Endometrial microvascular endothelial cells (primary cell): Measurements from ENCODE around the gene CDHR2. TPM values are rescaled to one million over a fixed set of nuclear protein-coding genes. Genes with fewer than 3 reads are reported as not detected.

Source experiments
- in situ Hi-C: cut with HindIII; loops from 2 replicates; pipeline ENCODE4 v1.10.0; 2017; ENCODE audit warnings: low sequenced_read_pairs, low pct_unique_long_range_greater_than_20kb; ENCODE audit errors: inconsistent ontology term
- total RNA-seq: library from RNA; depleted of rRNA; stranded (reverse); fragments of >200 nt; gene quantifications from one replicate; pipeline ENCODE4 v1.2.3, GENCODE V29; 2015; ENCODE audit errors: inconsistent ontology term

CDHR2 gene
- total RNA-seq, 1 donor from 2014 or later, result not detected

GRCh38 chr5:176553260-176554085, 4.3 kb downstream of the CDHR2 start:
- in situ Hi-C loops, result no loop called here

- in situ Hi-C loops, result no loop called here
These were observed 8.7 kb downstream of the CDHR2 start for GRCh38 chr5:176557846-176558245.

DNA sequence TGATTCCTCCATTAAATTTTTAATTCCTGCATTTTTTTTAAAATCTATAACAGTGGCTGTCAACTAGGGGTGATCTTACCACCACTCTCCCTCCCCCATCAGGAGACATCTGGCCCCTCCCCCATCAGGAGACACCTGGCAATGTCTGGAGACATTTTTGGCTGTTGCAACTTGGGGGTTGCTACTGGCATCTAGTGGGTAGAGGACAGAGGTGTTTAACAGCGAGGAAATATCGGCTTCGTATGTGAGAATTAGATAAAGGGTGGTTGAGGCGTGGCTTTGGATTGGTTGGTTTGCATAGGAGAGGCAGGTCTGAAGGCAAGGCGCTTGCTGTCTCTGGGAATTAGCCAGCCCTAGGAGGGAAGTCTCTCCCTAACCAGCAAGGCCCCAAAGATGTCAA, 10.5 kb downstream of the CDHR2 start:
- in situ Hi-C loops, result no loop called here

- in situ Hi-C loops, result no loop called here
These were observed 11.2 kb downstream of the CDHR2 start for GRCh38 chr5:176560364-176560763.

GRCh38 chr5:176561259-176561658, 12.1 kb downstream of the CDHR2 start:
- in situ Hi-C loops, result no loop called here

GRCh38 chr5:176562189-176562588, 13.0 kb downstream of the CDHR2 start:
- in situ Hi-C loops, result no loop called here

GRCh38 chr5:176564002-176564401, 14.9 kb downstream of the CDHR2 start:
- in situ Hi-C loops, result no loop called here

DNA sequence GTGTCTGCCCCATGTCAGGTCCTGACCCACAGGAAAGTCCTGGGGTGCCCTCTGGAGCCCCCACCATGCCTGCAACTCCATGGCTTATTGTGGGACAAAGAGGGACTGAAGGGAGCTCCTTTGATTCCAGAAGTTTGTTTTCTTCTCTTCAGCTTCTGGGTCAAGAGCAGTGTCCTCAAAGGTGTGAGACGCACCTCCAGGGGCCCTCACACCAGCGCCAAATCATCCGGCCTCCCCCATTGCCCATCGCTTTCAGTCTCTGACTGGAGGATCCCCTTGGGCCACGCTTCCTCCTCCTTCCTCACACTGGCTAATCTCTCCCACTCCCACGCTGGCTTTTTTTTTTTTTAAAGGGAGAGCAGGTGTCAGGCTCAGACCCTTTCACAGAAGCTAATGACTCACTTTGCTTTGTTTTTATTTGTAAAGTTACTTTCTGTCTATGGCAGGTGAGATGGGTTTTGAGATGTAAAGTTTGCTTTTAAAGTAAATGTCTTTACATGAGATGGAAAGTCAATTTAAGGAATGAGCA, 16.7 kb downstream of the CDHR2 start:
- in situ Hi-C loops, result no loop called here

- in situ Hi-C loops, result no loop called here
These were observed 19.5 kb downstream of the CDHR2 start for GRCh38 chr5:176568657-176569056.

- in situ Hi-C loops, result no loop called here
These were observed 20.9 kb downstream of the CDHR2 start for GRCh38 chr5:176570044-176570443.

DNA sequence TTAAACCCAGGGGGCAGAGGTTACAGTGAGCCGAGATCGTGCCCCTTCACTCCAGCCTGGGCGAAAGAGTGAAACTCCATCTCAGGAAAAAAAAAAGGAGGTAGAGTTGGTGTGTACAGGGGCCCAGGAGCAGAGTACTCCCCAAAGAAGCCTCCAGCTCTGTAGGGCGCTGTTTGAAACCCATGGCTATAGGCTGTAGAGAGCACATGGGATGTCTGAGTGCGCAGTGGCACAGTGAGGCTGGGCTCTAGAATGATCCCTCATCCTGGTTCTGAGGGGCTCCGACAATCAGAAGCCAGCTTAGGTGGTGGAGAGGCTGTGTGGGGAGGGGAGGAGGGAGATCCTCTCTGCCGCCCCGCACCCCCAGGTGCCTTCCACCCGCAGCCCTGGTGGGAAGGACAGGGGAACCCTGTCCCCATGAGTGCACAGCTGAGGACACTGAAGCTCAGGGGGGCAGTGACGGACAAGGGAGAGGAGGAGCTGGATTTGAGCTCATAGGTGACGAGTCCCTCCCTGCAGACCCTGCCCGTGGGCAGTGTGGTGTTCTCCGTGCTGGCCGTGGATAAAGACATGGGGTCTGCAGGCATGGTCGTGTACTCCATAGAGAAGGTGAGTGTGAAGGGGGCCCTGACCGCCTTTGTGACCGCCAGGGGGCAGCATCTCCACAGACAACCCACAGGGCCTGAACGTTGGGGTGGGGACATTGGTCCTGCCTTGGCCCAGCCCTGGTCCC, 24.6 kb downstream of the CDHR2 start:
- in situ Hi-C loops, result no loop called here

DNA sequence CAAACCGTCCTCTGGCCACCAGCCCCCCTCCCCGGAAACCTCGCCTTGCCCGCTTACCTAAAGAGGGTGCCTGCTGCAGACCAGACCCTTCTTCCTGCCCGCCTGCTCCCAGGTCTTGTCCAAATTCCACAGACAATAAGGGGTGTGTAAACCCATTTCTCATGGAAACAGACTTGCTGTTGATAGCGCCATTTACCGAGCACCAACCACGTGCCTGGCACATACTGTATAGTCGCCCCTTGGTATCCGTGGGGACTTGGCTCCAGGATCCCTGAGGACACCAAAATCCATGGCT, 25.1 kb downstream of the CDHR2 start:
- in situ Hi-C loops, result no loop called here

DNA sequence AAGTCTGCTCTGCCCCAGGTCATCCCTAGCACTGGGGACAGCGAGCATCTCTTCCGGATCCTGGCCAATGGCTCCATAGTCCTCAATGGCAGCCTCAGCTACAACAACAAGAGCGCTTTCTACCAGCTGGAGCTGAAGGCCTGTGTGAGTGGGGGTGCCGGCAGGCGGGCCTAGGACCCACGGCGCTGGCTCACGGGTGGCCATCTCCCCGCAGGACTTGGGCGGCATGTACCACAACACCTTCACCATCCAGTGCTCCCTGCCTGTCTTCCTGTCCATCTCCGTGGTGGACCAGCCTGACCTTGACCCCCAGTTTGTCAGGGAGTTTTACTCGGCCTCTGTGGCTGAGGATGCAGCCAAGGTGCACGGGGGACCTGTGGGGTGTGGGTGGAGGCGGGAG, 25.9 kb downstream of the CDHR2 start:
- in situ Hi-C loops, result no loop called here

DNA sequence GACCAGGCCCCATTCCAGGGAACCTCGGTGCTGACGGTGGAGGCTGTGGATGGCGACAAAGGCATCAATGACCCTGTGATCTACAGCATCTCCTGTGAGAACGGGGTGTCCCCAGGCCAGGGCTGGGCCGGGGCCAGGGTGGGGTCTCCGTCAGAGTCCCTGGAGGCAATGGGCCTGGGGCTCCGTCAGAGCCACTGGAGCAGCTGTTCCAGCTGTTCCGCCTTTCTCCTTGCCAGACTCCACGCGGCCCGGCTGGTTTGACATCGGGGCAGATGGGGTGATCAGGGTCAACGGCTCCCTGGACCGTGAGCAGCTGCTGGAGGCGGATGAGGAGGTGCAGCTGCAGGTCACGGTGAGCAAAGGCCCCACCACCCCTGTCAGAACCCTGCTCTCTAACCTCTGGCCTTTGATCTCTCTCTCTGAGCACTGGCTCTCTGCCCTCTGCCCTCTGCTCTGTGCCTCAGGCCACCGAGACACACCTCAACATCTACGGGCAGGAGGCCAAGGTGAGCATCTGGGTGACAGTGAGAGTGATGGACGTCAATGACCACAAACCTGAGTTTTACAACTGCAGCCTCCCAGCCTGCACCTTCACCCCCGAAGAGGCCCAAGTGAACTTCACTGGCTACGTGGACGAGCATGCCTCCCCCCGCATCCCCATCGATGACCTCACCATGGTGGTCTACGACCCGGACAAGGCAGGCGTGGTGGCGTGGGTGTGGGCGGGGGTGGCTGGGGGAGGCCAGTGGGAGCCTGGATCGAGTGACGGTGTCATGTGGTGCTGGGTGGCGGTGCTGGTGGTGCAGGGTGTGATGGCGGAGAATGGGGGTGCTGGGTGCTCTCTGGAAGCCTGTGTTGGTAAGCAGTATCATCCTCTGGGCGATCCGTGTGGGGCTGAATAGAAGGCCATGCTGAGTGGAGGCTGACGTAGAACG, 26.6 kb downstream of the CDHR2 start:
- in situ Hi-C loops, result no loop called here

GRCh38 chr5:176577312-176578176, 28.4 kb downstream of the CDHR2 start:
- in situ Hi-C loops, result no loop called here

DNA sequence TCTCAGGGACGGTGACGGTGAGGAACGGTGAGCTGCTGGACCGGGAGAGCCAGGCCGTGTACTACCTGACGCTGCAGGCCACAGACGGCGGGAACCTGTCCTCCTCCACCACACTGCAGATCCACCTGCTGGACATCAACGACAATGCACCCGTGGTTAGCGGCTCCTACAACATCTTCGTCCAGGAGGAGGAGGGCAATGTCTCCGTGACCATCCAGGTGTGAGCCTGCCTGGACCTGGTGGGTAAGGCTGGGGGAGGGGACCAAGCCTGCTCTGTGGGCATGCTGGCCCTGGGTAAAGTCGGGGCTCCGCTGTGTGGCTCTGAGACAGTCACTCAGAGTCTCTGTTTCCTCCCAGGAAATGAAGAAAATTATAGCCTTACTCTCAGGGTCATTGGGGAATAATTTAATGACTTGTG, 29.3 kb downstream of the CDHR2 start:
- in situ Hi-C loops, result no loop called here

GRCh38 chr5:176579323-176579722, 30.2 kb downstream of the CDHR2 start:
- in situ Hi-C loops, result no loop called here

DNA sequence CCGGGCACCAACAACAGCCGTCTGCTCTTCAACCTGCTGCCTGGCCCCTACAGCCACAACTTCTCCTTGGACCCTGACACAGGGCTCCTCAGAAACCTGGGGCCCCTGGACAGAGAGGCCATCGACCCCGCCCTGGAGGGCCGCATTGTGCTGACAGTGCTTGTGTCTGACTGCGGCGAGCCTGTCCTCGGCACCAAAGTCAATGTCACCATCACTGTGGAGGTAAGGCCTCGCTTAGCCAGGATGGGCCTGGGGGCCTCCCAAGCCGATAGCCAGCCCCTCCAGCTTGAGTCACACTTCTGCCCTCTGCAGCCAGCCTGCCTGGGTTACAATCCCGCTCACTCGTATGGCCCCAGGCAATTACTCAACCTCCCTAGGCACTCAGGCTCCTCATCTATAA, 32.2 kb downstream of the CDHR2 start:
- in situ Hi-C loops, result no loop called here
